ENCODE measurements around the gene PRAMEF1.
"Not testable (repeated sequence)": the region's sequence is repeated elsewhere in the genome, so short reads cannot be mapped to it uniquely, and the experiment has no call there.

Gene PRAMEF1

DNA sequence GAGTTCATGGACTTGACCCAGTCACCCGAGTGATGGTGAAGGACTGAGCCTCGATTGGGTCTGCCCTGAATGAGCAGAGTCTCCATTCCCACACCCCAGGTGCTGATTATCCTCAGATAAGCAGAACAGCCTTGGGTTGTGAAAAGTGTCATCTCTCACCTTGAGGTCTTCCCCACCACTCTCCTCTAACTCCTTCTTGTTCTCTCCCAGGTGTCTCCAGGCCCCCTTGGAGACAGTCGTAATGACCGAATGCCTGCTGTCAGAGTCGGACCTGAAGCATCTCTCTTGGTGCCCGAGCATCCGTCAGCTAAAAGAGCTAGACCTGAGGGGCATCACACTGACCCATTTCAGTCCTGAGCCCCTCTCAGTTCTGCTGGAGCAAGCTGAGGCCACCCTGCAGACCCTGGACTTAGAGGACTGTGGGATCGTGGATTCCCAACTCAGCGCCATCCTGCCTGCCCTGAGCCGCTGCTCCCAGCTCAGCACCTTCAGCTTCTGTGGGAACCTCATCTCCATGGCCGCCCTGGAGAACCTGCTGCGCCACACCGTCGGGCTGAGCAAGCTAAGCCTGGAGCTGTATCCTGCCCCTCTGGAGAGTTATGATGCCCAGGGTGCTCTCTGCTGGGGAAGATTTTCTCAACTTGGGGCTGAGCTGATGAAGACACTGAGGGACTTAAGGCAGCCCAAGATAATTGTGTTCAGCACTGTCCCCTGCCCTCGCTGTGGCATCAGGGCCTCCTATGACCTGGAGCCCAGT, 14.2 kb upstream of the PRAMEF1 start:
- no peak for FAIRE-seq

DNA sequence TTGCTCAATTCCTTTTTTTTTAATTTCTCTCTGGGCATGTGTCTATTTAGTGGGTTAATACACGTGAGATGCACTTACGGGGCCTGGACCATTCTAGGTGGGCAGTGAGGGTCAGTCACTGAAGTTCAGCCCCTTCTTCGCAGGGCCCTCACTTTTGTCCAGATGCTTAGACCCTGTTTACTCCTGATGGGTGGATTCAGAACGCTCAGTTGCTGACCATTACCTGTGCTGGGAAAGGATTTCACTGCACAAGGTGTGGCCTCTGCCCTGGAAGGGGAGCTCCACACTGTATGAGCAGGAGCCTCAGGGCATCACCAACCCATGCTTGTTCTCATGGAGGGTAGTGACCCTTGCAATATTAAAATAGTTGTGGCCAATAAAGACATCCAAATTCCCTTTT, 13.1 kb upstream of the PRAMEF1 start:
- no peak for FAIRE-seq

- no peak for FAIRE-seq
Measured at GRCh38 chr1:12778907-12779306, 12.3 kb upstream of the PRAMEF1 start.

DNA sequence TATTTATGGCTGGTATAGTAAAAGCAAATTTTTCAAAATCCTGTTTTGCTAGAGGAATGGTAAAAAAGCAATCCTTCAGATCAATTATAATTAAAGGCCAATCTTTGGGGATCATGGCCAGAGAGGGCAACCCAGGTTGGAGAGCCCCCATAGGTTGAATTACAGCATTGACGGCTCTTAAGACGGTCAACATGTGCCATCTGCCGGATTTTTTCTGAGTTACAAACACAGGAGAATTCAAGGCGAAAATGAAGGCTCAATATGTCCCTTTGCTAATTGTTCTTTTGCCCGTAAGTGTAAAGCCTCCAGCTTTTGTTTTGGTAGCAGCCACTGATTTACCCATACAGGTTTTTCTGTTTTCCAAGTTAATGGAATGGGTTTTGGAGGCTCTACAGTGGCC, 9.7 kb upstream of the PRAMEF1 start:
- FAIRE-seq, result peak; percentile 77

DNA sequence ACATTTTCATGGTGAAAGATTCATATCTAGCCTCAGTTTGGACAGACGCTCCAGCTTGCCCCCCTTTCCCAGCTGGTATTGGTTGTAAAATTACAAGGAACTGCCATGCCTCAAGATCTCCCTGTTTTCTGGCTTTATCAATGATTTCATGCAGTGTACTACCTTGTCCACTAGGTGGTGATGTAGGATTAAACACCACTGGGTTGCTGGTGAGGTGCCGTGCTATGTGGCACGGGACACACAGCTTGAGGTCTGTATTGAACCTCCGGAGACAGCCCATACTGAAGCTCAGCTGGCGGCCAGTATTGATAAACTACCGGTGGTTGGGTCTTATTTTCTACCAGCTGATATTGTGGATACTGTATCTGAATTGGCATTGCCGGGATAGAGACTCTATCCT, 7.4 kb upstream of the PRAMEF1 start:
- FAIRE-seq, result not testable (repeated sequence)

DNA sequence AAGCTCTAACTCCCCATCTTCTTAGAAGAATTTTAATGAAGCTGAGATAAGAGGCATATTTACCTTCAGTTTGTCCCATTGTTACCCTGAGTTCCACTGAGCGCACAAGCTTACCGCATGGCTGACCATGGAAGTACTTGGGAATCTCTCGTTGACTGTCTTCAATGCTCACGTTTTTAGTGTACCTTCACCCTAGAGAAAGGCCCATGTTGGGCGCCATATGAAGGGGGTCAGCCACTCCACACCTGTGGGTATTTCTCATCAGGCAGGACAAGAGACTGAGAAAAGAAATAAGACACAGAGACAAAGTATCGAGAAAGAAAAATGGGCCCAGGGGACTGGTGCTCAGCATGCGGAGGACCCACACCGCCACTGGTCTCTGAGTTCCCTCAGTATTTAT, 6.5 kb upstream of the PRAMEF1 start:
- FAIRE-seq, result not testable (repeated sequence)

- FAIRE-seq, result no peak
Measured at GRCh38 chr1:12798911-12799310, 7.7 kb downstream of the PRAMEF1 start.

DNA sequence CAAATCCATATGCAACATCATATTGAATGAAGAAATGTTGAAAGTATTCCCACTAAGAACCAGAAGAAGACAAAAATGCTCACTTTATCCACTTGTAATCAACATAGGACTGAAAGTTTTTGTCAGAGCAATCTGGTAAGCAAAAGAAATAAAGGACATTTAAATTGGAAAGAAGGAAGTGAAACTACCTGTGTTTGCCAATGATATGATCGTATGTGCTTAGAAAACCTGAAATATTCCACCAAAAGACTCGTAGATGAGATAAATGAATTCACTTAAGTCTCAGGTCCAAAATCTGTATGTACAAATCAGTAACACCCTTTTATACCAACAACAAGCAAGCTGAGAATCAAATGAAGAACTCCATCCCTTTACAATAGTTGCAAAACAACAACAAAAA, 8.5 kb downstream of the PRAMEF1 start:
- no peak for FAIRE-seq

GRCh38 chr1:12809933-12810332, 18.7 kb downstream of the PRAMEF1 start:
- FAIRE-seq, result no peak

DNA sequence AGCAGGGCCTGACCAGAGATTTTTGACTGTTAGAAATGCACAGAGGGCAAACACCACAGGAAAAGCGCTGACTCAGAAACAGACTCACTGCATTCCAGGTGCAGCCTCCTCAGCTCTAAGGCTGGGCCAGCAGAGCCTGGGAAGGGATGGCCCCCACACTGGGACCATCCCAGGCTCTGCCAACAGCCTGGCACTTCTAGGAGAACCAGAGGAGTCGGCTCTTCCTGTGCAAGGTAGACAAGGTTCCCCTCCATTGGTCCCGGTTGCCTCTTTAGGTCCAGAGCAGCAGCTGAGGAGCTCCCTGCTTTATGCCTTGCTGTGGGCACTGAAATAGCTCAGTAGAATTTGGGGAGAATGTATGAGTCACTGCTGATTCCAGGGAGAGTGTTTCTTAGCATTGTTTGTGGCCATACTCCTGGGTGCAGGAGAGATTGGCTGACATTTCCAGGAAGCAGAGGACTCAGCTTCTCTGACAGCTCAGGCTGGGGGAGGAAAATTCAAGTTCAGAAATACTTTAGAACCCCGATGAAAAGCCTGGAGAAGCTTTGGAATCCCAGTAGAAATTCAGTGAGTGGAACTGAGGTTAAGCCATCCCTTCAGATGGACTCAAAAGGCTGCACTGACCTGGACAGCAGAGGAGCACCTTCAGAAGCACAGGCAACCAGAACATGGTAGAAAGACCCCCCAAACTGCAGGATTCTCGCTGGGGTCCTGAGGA, 19.7 kb downstream of the PRAMEF1 start:
- no peak for FAIRE-seq

DNA sequence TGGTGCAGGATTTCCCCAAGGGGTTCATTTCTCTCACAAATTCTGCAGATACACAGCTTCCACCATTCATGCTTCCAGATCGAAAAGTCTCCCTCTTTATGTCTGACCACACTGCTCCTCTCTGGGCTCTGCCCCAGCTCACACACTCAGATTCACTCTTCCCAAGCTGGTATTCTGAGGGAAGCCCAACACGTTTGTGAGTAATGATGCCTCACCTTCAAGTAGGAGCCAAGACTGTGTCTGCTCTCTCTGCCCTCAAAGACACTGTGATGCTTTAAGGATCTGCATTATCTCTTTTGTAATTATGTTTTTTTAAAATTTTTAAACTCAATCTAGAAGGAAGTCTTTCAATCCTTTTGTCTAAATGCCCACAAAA, 20.2 kb downstream of the PRAMEF1 start:
- FAIRE-seq, result no peak

- not testable (repeated sequence) for FAIRE-seq
Measured at GRCh38 chr1:12819061-12819460, 27.9 kb downstream of the PRAMEF1 start.

DNA sequence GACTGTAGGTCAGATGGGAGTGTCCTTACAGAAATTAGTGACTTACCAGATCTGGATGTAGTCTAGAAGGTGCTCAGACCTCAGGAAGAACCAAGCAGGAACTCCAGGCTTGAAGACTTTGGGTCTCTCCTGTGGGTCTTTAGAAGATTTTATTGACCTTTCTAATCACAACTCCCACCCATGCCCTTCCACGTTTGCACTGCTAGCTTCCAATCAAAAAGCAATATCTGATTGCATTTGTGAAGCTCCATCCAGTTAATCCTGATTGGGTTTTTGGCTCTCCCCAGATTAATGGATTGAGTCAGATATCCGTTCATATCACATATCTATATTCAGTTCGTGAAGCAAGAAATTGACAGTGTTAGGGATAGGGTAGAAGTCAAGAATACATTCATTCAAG, 40.1 kb downstream of the PRAMEF1 start, which contains the start of gene PRAMEF11:
PRAMEF11 (minus strand) TSS at position 101 of the 400 bp plus-strand sequence. CDS start 2,621 bp downstream, outside the sequence.
- not testable (repeated sequence) for FAIRE-seq

GRCh38 chr1:12833251-12833650, 42.1 kb downstream of the PRAMEF1 start:
- FAIRE-seq, result not testable (repeated sequence)

Measured in A204.1 (cell line).